HEK293 (cell line): Measurements from ENCODE around the gene HSF5.

Experiments used
- REPIN1 ChIP-seq: fragments of 450-650 bp; formaldehyde crosslinking; IDR thresholded peaks from 2 replicates; pipeline ENCODE4 v1.5.1; 2017; ENCODE audit warnings: missing biosample characterization, missing genetic modification characterization, low read depth
- ZFP3 ChIP-seq: fragments of 450-650 bp; formaldehyde crosslinking; IDR thresholded peaks from 2 replicates; pipeline ENCODE4 v1.5.1; 2016; ENCODE audit warnings: low read depth, missing biosample characterization, missing genetic modification characterization
- ZNF391 ChIP-seq: fragments of 450-650 bp; formaldehyde crosslinking; IDR thresholded peaks from 2 replicates; pipeline ENCODE4 v1.5.1; 2016; ENCODE audit warnings: low read depth, missing biosample characterization, missing genetic modification characterization, borderline replicate concordance
- ZNF660 ChIP-seq: fragments of 450-650 bp; IDR thresholded peaks from 2 replicates; pipeline ENCODE4 v1.5.1; 2018; ENCODE audit warnings: missing biosample characterization, mild to moderate bottlenecking, missing genetic modification characterization
- ZNF768 ChIP-seq: fragments of 450-650 bp; formaldehyde crosslinking; IDR thresholded peaks from 2 replicates; pipeline ENCODE4 v1.5.1; 2018; ENCODE audit warnings: missing biosample characterization, mild to moderate bottlenecking, missing genetic modification characterization
- ZNF830 ChIP-seq: fragments of 450-650 bp; IDR thresholded peaks from 2 replicates; pipeline ENCODE4 v1.5.0; 2018; ENCODE audit warnings: missing biosample characterization, missing genetic modification characterization, low read depth, mild to moderate bottlenecking, moderate library complexity
- TF ChIP-seq, protein P1 (sequence below): fragments of 450-650 bp; formaldehyde crosslinking; IDR thresholded peaks from 2 replicates; pipeline ENCODE4 v1.5.1; 2016; ENCODE audit warnings: missing biosample characterization, missing genetic modification characterization
- TF ChIP-seq, protein P2 (sequence below): sonication (generic); formaldehyde crosslinking; IDR thresholded peaks from 2 replicates; pipeline ENCODE4 v1.8.1; 2022; ENCODE audit warnings: mild to moderate bottlenecking, moderate library complexity, missing genetic modification reagents
- TF ChIP-seq, protein P3 (sequence below): fragments of 450-650 bp; formaldehyde crosslinking; optimal IDR thresholded peaks from 2 replicates; pipeline ENCODE3; 2016; ENCODE audit warnings: missing biosample characterization, mild to moderate bottlenecking, missing genetic modification characterization

DNA sequence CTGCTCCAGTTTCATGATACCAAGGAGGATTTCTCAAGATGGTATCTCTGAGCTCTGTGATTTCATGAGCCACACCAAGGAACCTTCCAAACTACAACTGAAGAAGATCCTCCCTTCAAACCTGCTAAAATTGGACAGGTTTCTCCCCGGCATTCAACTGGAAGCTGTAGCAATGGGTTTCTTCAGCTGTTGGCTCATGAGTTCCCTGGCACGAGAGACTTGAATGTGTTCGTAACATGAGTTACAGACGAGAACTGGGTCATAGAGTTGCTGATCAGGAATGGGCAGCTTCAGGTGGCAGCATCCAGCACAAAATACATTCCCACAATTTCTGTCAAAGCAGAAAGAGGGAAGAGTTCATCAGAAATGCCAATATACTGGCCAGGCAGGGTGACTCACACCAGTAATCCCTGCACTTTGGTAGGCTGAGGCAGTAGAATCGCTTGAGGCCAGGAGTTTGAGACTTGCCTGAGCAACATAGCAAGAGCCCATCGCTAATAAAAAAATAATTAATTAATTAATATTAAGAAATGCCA is 3.4 kb upstream of the HSF5 start:
- TF ChIP-seq REPIN1 (no peak), ZNF391 (tag by site-specific recombination) (no peak), ZNF768 (tag by site-specific recombination) (no peak), ZNF660 (tag by site-specific recombination) (no peak), ZNF830 (tag by site-specific recombination) (no peak), ZFP3 (tag by site-specific recombination) (no peak)
- TF ChIP-seq, protein P1, sequence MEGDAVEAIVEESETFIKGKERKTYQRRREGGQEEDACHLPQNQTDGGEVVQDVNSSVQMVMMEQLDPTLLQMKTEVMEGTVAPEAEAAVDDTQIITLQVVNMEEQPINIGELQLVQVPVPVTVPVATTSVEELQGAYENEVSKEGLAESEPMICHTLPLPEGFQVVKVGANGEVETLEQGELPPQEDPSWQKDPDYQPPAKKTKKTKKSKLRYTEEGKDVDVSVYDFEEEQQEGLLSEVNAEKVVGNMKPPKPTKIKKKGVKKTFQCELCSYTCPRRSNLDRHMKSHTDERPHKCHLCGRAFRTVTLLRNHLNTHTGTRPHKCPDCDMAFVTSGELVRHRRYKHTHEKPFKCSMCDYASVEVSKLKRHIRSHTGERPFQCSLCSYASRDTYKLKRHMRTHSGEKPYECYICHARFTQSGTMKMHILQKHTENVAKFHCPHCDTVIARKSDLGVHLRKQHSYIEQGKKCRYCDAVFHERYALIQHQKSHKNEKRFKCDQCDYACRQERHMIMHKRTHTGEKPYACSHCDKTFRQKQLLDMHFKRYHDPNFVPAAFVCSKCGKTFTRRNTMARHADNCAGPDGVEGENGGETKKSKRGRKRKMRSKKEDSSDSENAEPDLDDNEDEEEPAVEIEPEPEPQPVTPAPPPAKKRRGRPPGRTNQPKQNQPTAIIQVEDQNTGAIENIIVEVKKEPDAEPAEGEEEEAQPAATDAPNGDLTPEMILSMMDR: no peak
- TF ChIP-seq, protein P2, sequence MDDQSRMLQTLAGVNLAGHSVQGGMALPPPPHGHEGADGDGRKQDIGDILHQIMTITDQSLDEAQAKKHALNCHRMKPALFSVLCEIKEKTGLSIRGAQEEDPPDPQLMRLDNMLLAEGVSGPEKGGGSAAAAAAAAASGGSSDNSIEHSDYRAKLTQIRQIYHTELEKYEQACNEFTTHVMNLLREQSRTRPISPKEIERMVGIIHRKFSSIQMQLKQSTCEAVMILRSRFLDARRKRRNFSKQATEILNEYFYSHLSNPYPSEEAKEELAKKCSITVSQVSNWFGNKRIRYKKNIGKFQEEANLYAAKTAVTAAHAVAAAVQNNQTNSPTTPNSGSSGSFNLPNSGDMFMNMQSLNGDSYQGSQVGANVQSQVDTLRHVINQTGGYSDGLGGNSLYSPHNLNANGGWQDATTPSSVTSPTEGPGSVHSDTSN (CRISPR knock-in tag): no peak
- TF ChIP-seq, protein P3, sequence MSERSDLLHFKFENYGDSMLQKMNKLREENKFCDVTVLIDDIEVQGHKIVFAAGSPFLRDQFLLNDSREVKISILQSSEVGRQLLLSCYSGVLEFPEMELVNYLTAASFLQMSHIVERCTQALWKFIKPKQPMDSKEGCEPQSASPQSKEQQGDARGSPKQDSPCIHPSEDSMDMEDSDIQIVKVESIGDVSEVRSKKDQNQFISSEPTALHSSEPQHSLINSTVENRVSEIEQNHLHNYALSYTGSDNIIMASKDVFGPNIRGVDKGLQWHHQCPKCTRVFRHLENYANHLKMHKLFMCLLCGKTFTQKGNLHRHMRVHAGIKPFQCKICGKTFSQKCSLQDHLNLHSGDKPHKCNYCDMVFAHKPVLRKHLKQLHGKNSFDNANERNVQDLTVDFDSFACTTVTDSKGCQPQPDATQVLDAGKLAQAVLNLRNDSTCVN (tag by site-specific recombination): no peak
